T-helper 2 cell treated with Interferon-gamma antibody and Interleukin-4, amounts not matched to agents 5 μg/mL and 100 μg/mL, for 36 hours (primary cell): ENCODE data around the gene SHISA2.

Source experiments
- DNase-seq: peaks from one replicate; pipeline ENCODE4 v3.0.0; 2021; ENCODE audit warnings: low spot score
- H3K27ac Mint-ChIP-seq: one replicate; pipeline ENCODE4 v1.8.0; 2021; ENCODE audit warnings: mild to moderate bottlenecking, mixed read lengths
- H3K27me3 Mint-ChIP-seq: one replicate; pipeline ENCODE4 v1.8.0; 2021; ENCODE audit warnings: low read depth, mixed read lengths
- H3K36me3 Mint-ChIP-seq: one replicate; pipeline ENCODE4 v1.8.0; 2021; ENCODE audit warnings: low read depth, mixed read lengths
- H3K4me1 Mint-ChIP-seq: one replicate; pipeline ENCODE4 v1.8.0; 2021; ENCODE audit warnings: low read depth, mixed read lengths
- H3K4me3 Mint-ChIP-seq: one replicate; pipeline ENCODE4 v1.8.0; 2022; ENCODE audit warnings: mild to moderate bottlenecking, moderate library complexity, mixed read lengths
- H3K9me3 Mint-ChIP-seq: one replicate; pipeline ENCODE4 v1.8.0; 2021; ENCODE audit warnings: mixed read lengths

Gene SHISA2

DNA sequence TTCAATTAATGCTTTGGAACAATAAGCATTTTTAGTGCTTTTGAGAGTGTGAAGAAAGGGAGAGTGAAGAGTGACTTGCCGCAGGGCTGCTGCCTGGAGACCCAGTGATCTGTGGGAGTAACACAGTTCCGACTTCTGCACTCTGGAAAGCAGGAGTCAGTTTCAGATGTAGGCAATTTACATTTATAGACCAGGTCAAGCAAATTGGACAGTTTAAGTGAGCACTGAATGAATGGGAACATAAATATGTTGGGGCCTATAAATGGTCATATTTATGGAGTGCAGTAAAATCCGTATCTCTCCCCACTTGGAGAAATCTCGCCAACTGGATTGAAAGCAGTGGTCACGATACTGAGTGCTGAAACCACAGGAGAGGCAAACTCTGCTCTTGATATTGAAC is 9.4 kb upstream of the SHISA2 start:
- Mint-ChIP-seq H3K27ac (no peak overlapping the region), H3K36me3 (no peaks in the 10 kb centered on the region), H3K9me3 (no peaks in the 10 kb centered on the region), H3K4me1 (peaks cover 10% of the 10 kb centered on the region), H3K4me3 (no peak overlapping the region), H3K27me3 (peaks cover 43% of the 10 kb centered on the region)
- no peak for DNase-seq

DNA sequence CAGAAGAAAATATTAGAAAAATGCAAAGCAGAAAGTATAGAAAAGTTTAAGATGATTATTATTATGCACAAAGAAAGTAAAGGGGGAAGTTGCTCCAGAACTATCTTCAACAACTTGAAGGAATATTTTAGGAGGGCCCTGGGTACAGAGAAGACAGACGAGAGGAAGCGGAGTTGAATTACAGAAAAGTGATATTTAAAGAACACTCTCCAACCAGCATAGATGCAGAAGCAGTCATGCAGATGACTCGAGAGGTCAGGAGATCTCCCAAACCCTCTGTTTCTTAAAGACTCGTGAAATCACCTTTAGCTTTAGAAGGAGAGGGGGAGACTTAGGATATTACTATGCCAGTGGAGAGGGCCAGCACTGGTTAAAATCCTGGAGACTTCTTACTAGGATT is 8.5 kb upstream of the SHISA2 start:
- Mint-ChIP-seq H3K9me3 (no peaks in the 10 kb centered on the region), H3K4me1 (peaks cover 10% of the 10 kb centered on the region), H3K27ac (no peak overlapping the region), H3K27me3 (peaks cover 52% of the 10 kb centered on the region), H3K4me3 (no peak overlapping the region), H3K36me3 (no peaks in the 10 kb centered on the region)
- DNase-seq = no peak

DNA sequence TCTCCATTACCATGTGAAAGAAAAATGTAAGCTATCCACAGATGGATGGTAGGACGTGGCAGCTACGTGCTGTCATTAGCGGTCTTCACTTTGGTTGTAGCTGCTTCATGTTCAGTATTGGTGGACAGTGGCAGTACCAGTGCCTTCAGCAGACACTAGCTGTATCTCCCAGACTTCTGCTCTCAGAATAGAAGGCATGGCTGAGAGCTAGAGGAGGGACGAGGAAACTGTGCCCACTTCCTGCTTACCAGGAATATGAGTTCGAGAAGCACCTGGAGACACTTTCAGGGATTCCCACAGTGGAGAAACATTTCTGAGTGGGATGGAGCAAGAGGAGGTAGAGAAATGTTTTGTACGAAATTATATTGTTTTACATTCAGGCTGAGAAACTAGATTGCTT is 6.9 kb upstream of the SHISA2 start:
- DNase-seq = no peak
- Mint-ChIP-seq H3K27ac (no peak overlapping the region), H3K9me3 (no peaks in the 10 kb centered on the region), H3K27me3 (peaks cover 65% of the 10 kb centered on the region), H3K4me1 (peaks cover 10% of the 10 kb centered on the region), H3K4me3 (no peak overlapping the region), H3K36me3 (no peaks in the 10 kb centered on the region)

DNA sequence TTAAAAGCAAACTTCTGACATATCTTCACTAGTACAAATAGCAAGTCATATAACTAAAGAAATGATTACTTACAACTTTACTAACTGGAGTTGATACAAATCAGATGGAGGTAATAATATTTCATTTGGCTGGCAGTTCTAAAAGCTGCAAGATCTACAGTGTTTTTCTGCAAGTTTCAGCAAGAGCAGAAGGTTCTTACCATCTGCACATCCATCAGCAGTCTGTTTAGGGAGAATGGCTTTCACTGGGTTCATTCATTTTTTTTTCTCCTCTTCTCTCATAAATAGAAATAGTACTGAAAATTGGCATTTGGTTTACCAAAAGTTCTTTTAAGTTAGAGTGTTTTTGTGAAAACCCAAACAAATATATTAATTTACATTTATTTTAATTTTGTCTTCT is 3.1 kb upstream of the SHISA2 start:
- peaks cover 19% of the 10 kb centered on the region for H3K4me1 Mint-ChIP-seq
- H3K4me3 Mint-ChIP-seq = no peak overlapping the region
- H3K27me3 Mint-ChIP-seq = peaks cover 75% of the 10 kb centered on the region

DNA sequence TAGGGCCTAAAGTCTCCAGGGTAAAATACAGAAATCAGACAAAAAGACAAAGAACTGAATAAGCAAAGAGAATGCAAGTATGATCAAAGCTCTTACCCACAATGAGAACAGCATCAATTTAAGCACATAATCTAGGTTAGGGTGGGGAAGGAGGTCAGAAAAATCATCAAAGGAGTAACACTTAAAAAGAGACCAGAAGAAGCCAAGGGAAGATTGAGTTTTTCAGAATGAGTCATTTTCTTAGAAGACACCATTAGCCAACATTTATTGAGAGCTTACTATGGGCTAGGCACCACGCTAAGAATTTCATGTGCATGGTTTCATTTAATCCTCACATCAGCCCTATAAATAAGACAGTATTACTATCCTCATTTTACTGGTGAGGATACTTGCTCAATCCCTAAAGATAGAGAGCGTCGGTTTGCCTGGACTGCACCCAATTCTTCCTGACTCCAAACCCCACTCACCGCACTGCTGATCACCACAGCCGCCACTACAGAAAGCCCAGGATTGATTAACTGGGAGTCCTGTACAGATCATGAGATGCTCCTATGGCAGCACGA is 1.7 kb upstream of the SHISA2 start:
- H3K9me3 Mint-ChIP-seq = no peaks in the 10 kb centered on the region
- H3K4me1 Mint-ChIP-seq = peaks cover 19% of the 10 kb centered on the region
- peak overlapping the region; percentile 1 for H3K4me3 Mint-ChIP-seq
- H3K27me3 Mint-ChIP-seq = peaks cover 80% of the 10 kb centered on the region
- peak overlapping the region; percentile 7 for H3K27ac Mint-ChIP-seq
- DNase-seq = no peak
- no peaks in the 10 kb centered on the region for H3K36me3 Mint-ChIP-seq

More for the DNA sequence above, 3.1 kb upstream of the SHISA2 start:
- Mint-ChIP-seq H3K36me3 (no peaks in the 10 kb centered on the region), H3K9me3 (no peaks in the 10 kb centered on the region), H3K27ac (no peak overlapping the region)
- no peak for DNase-seq

DNA sequence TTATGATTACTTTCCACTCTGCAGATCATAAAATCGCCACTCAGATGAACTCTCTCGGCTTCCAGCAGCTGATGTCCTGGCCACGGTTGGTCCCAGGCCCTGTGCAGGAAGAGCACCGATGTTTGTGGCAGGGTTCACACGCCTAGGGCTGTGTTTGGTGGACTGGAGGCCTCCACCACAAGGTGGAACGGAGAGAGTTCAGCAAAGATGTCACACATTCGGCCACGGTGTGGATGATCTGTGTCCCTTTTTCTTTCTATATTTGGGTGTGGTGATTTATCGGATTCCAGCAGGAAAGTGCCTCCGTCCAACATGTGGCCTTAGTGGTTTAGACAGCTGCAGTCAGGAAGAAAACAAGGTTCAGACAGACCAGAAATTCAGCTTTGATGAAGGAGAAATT is 521 bp upstream of the SHISA2 start:
- peaks cover 84% of the 10 kb centered on the region for H3K27me3 Mint-ChIP-seq
- no peaks in the 10 kb centered on the region for H3K9me3 Mint-ChIP-seq
- no peak for DNase-seq
- peaks cover 19% of the 10 kb centered on the region for H3K4me1 Mint-ChIP-seq
- H3K27ac Mint-ChIP-seq = no peak overlapping the region
- peak overlapping the region; percentile 72 for H3K4me3 Mint-ChIP-seq
- H3K36me3 Mint-ChIP-seq = no peaks in the 10 kb centered on the region

DNA sequence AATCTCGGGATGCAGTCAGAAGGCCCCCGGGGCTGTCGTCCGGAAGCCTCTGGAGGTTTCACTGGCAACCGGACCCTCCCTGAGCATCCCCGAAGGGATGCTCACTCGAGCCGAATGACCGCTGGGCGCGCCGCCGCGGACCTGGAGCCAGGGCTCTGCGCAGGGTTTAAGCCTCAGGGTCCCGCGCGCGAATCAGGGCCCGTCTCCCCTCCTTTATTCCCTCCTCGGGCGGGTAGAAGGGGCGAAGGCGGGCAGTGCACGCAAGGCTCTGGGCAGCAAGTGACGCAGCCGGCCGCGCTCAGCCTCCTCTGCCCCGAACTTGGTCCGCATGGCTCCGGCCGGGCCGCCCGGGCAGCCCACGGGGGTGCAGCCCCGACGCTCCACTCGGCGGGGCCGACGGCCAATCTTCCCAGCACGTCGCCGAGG is 572 bp downstream of the SHISA2 start:
- H3K36me3 Mint-ChIP-seq = no peaks in the 10 kb centered on the region
- peaks cover 19% of the 10 kb centered on the region for H3K4me1 Mint-ChIP-seq
- H3K27me3 Mint-ChIP-seq = peaks cover 80% of the 10 kb centered on the region
- no peaks in the 10 kb centered on the region for H3K9me3 Mint-ChIP-seq
- no peak overlapping the region for H3K27ac Mint-ChIP-seq
- peak overlapping the region; percentile 50 for H3K4me3 Mint-ChIP-seq
- DNase-seq = no peak

DNA sequence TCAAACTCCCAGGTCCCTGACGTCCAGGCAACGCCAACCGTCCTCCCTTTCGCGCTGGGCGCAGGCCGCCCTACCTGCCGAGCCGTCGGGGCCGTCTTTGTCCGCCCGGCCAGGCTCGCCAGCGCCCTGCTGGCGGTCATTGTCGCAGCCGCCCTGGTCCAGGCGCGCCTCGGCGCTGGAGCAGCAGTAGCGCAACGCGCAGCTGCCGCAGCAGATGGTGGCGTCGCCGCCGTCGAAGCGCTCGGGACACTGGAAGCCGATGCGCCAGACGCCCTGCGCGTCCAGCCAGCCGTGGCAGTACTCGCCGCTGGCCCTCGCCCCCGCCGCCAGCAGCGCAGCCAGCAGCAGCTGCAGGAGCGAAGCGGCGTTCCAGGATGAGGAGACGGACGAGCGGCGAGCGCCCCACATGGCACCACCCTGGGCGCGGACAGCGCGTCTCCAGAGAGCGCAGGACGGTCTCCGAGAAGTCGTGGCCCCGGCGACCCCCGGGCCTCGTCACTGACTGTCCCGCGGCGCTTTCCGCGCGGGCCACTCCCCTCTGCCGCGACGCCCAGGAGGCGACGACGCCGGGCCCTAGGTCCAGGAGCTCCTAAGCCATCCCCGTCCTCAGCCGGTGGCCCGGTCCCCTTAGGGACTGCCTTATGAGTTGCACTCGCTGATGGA is 1.1 kb downstream of the SHISA2 start:
- no peak for DNase-seq
- H3K27me3 Mint-ChIP-seq = peaks cover 75% of the 10 kb centered on the region
- H3K4me3 Mint-ChIP-seq = peak overlapping the region; percentile 50

DNA sequence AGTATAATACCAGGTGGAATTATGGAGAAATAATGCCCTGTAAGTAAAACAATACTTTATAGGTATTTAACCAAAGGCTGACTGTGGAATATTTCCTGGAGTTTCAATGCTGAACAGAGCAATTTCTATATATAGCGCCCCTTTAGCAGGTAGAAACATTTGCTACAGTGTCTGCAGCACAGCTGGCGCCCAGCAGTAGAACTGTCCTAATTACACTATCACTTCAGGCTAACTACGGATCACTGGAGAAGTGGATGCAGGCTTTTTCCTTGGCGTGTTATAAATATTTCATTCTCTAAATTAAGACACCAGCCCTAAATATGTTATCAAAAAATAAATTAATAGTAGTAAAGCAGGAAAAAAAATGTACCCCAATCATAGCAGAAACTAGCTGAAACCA is 3.1 kb downstream of the SHISA2 start:
- H3K27ac Mint-ChIP-seq = no peak overlapping the region
- H3K4me1 Mint-ChIP-seq = peaks cover 29% of the 10 kb centered on the region
- DNase-seq = no peak
- H3K4me3 Mint-ChIP-seq = no peak overlapping the region
- no peaks in the 10 kb centered on the region for H3K9me3 Mint-ChIP-seq
- H3K27me3 Mint-ChIP-seq = peaks cover 63% of the 10 kb centered on the region
- H3K36me3 Mint-ChIP-seq = no peaks in the 10 kb centered on the region

More for the DNA sequence above, 1.1 kb downstream of the SHISA2 start:
- no peak overlapping the region for H3K27ac Mint-ChIP-seq
- no peaks in the 10 kb centered on the region for H3K9me3 Mint-ChIP-seq
- H3K4me1 Mint-ChIP-seq = peaks cover 19% of the 10 kb centered on the region
- H3K36me3 Mint-ChIP-seq = no peaks in the 10 kb centered on the region

DNA sequence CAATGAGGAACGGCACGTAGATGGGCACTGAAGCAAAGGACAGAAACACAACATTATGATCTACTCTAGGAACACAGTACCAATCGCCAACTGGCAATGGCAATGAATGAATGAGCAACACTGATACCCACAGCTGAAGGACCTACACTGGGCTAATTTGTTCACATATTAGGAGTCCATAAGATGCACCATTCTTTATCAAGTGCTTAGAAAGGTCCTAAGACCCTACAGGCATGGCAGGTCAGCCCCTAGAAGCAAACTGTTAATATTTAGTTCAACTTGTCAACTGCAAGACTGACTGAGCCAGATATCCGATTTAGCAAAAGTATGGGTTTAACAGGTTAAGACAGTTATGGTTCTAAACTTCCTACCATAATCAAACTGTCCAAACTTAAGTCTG is 4.8 kb downstream of the SHISA2 start:
- Mint-ChIP-seq H3K36me3 (no peaks in the 10 kb centered on the region), H3K4me1 (peaks cover 13% of the 10 kb centered on the region), H3K9me3 (no peaks in the 10 kb centered on the region), H3K27me3 (peaks cover 54% of the 10 kb centered on the region), H3K27ac (no peak overlapping the region), H3K4me3 (no peak overlapping the region)
- DNase-seq = no peak

DNA sequence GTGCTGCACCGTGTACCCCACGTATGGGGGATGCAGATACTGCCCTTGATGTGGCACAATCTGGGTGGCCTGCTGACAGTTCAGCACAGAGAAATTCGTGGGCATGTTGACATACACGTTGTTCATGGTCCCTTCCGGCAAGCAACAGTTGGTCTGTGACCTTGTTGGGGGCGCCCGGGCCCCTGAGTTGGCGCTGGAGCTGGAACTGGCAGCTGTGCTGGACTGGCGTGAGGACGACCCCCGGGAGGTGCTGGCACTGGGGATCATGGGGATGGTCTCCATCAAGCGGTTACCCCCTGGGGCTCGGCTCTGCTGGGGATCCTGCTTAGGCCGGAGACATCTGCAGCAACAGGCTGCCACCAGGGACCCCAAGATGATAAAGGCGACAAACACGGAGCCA is 5.2 kb downstream of the SHISA2 start:
- peaks cover 12% of the 10 kb centered on the region for H3K4me1 Mint-ChIP-seq
- H3K27ac Mint-ChIP-seq = no peak overlapping the region
- no peak overlapping the region for H3K4me3 Mint-ChIP-seq
- DNase-seq = no peak
- peaks cover 54% of the 10 kb centered on the region for H3K27me3 Mint-ChIP-seq
- H3K9me3 Mint-ChIP-seq = no peaks in the 10 kb centered on the region
- H3K36me3 Mint-ChIP-seq = no peaks in the 10 kb centered on the region

DNA sequence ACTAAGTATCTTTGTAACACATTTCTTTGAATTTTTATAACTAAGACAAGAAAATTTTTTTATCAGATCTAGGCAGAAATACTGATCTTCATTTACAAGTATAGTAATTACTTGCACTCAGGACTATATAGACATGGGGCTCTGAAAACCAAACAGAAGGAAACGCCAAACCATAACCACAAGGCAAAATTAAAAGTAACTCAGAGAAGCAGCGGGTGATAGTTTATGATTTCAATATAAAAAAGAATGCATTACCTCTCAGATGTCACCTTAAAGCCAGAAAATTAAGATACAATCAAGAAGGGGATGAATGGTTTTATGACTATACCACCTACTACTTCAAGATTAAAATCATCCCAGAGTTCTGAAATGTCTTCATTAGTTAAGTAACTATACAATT is 6.7 kb downstream of the SHISA2 start:
- Mint-ChIP-seq H3K27ac (peak overlapping the region; percentile 45), H3K36me3 (no peaks in the 10 kb centered on the region), H3K4me3 (peak overlapping the region; percentile 11), H3K27me3 (peaks cover 55% of the 10 kb centered on the region), H3K4me1 (peaks cover 12% of the 10 kb centered on the region), H3K9me3 (no peaks in the 10 kb centered on the region)
- no peak for DNase-seq

DNA sequence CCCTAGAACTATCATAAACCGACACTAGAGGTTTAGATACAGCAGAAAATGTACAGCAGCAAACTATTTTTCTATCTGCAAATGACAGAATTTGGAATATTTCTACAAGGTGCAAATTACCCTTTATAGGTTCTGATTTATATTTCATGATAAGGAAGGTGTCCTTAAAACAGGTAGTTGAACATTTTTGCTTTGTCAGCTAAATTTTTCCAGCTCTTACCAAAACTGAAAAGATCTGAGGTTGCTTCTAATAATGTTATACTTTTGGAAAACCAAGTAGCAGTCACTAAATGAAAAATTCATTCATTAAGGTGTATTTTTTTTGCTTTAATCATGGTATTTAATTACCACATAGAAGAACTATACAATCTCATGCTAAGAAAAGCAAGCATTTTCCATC is 9.0 kb downstream of the SHISA2 start:
- peaks cover 33% of the 10 kb centered on the region for H3K27me3 Mint-ChIP-seq
- no peak for DNase-seq
- H3K4me1 Mint-ChIP-seq = peaks cover 10% of the 10 kb centered on the region
- no peaks in the 10 kb centered on the region for H3K36me3 Mint-ChIP-seq
- no peaks in the 10 kb centered on the region for H3K9me3 Mint-ChIP-seq
- no peak overlapping the region for H3K27ac Mint-ChIP-seq
- H3K4me3 Mint-ChIP-seq = no peak overlapping the region

DNA sequence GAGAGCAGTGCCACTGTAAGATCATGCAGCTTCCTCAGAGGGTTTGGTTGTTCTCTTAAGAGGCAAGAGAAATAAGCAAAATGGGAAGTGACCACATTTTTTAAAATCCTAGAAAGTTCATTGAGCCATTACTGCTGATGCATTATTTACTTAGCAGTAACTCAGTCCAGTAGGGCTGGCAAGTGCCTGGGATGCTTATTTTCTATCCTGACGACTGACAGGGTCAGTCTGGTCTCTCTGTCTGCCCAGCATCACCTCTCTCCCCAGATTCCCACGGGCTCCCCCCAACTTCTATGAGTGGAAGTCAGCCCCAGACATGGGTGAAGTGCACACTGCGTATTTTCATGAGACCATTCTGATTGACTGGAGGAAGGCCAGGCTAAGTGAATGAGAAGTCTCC is 10.4 kb downstream of the SHISA2 start:
- Mint-ChIP-seq H3K9me3 (no peaks in the 10 kb centered on the region), H3K4me1 (peaks cover 11% of the 10 kb centered on the region), H3K4me3 (no peak overlapping the region), H3K27ac (no peak overlapping the region), H3K36me3 (no peaks in the 10 kb centered on the region), H3K27me3 (peaks cover 22% of the 10 kb centered on the region)
- DNase-seq = no peak
